Transverse colon (tissue), 3 donors: ENCODE data around the gene ZBTB7B.

Source experiments
- POLR2A ChIP-seq: fragments of 450-650 bp; IDR thresholded peaks from one replicate; pipeline ENCODE4 v1.6.1; 2016; ENCODE audit warnings: antibody characterized with exemption, mild to moderate bottlenecking, moderate library complexity
- TF ChIP-seq, protein P1 (sequence below), 5 experiments: fragments of 200-600 bp in 3 of 5; fragments of 450-650 bp in 2 of 5; sonication (generic) in 3 of 5; IDR thresholded peaks; 1 replicate in 2 of 5; 2 replicates in 3 of 5; pipeline ENCODE4 v1.5.1; 2016 to 2017; ENCODE audit warnings: antibody characterized with exemption in 5 of 5, inconsistent platforms in 3 of 5, mild to moderate bottlenecking in 2 of 5, moderate library complexity in 1 of 5

- TF ChIP-seq, protein P1, sequence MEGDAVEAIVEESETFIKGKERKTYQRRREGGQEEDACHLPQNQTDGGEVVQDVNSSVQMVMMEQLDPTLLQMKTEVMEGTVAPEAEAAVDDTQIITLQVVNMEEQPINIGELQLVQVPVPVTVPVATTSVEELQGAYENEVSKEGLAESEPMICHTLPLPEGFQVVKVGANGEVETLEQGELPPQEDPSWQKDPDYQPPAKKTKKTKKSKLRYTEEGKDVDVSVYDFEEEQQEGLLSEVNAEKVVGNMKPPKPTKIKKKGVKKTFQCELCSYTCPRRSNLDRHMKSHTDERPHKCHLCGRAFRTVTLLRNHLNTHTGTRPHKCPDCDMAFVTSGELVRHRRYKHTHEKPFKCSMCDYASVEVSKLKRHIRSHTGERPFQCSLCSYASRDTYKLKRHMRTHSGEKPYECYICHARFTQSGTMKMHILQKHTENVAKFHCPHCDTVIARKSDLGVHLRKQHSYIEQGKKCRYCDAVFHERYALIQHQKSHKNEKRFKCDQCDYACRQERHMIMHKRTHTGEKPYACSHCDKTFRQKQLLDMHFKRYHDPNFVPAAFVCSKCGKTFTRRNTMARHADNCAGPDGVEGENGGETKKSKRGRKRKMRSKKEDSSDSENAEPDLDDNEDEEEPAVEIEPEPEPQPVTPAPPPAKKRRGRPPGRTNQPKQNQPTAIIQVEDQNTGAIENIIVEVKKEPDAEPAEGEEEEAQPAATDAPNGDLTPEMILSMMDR (IDR thresholded peaks at IDR 0.05), result no peak
- TF ChIP-seq POLR2A, result no peak
Observed at GRCh38 chr1:155064111-155064831, 61.7 kb downstream of the ZBTB7B start.
